ENCODE data around the gene CSHL1.
A peak's percentile ranks its signal among the peaks of the same experiment; 100 is the strongest.

Gene CSHL1

GRCh38 chr17:63911041-63911635 is at the start of gene CSHL1:
Gene CSHL1, minus strand, starts transcription at chr17:63911258. Its CDS starts 62 bp downstream, at chr17:63911196.
- no peak for DNase-seq (ENCODE audit: low read depth)

DNA sequence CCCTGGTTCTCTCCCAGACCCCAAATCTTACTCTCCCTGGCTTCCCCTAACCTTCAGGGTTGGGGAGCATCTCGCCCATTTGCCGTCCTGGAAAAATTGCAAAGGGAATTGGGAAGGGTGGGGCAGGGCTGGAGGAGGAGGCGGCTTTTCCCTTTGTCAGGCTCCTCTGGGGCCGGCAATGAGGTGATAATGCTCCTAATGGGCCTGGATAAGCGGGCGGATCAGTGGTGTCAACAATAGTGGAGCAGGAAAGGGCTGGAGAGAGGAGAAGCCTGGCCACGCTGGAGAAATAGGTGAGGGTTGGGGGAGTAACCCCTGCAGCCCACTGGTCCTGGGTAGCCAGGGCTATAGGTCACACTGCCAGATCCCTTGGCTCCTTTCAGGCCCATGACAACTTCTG is 49.4 kb upstream of the CSHL1 start:
- no peak for DNase-seq (ENCODE audit: low read depth)

GRCh38 chr17:63960006-63960405 is 48.9 kb upstream of the CSHL1 start:
- no peak for DNase-seq (ENCODE audit: low read depth)

DNA sequence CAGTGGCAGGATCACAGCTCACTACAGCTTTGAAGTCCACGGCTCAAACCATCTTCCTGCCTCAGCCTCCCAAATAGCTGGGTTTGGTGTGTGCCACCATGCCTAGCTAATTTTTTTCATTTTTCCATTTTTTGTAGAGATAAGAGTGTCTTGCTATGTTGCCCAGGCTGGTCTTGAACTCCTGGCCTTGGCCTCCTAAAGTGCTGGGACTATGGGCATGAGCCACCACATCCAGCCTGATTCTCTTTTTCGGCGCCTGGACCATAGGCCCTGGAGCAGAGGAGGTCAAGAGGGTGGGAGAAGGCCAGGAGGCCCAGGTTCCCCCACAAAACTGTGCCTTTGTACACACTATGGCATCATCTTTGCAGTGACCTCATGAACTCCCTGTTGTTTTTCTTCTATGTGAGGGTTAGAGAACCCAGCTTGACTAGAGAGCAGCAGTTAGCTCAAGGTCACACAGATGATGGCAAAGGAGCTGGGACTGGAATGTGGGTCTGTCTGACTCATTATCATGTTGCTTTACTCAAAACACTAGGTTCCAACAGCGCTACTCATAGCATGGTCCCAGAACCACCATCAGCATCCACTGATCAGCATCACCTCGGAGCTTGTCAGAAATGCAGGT is 45.4 kb upstream of the CSHL1 start:
- no peak for DNase-seq (ENCODE audit: low read depth)

- no peak for DNase-seq (ENCODE audit: low read depth)
Measured at GRCh38 chr17:63955791-63956190, 44.7 kb upstream of the CSHL1 start.

DNA sequence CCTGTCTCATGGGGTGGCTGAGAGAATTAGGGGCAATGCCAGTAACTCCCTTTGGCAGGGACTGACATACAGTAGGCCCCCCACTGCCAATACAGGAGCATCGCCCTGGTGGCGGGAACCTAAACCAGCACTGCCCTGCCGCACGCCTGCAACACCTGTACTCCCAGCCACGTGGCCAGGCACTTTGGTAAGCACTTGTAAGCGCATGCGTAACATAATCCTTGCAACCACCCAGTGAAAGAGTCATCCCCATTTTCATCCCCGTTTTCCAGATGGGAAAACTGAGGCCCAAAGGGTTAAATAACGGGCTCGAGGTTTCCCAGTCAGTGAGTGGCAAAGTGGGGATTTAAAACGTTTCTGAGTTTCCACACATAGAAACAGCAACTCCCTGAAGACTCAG is 44.2 kb upstream of the CSHL1 start:
- DNase-seq (ENCODE audit: low read depth): no peak

DNA sequence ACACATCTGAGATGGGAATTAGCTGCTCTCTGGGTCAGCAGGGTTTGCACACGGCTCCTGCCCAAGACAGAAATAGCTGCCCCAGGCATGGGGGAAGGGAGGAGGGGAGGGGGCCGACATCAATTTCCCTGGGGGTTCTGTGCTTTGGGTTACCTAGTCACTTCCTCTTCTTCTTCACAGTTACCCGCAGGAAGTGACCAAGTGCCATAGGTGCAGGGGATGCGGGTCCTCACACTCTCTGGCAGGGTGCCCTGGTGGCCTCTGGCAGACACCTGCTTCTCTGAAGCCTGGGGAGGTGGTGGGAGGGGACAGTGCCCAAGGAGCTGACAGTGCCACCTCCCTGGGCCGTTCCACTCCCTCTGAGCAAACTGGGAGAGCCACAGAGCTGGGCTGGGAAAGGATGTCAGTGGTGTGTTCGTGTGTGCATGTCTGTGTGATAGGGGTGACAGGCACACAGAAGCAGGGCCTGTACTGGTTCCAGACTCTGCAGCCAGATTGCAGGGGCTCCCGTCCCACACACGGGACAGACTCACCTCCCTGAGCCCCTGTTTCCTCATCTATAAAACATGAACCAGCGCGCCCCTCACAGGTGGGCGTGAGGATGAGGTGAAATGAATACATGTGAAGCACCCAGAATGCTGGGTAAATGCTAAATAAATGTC is 43.5 kb upstream of the CSHL1 start:
- DNase-seq (ENCODE audit: low read depth): no peak

GRCh38 chr17:63950940-63951907 is 40.2 kb upstream of the CSHL1 start:
- no peak for DNase-seq (ENCODE audit: low read depth)

DNA sequence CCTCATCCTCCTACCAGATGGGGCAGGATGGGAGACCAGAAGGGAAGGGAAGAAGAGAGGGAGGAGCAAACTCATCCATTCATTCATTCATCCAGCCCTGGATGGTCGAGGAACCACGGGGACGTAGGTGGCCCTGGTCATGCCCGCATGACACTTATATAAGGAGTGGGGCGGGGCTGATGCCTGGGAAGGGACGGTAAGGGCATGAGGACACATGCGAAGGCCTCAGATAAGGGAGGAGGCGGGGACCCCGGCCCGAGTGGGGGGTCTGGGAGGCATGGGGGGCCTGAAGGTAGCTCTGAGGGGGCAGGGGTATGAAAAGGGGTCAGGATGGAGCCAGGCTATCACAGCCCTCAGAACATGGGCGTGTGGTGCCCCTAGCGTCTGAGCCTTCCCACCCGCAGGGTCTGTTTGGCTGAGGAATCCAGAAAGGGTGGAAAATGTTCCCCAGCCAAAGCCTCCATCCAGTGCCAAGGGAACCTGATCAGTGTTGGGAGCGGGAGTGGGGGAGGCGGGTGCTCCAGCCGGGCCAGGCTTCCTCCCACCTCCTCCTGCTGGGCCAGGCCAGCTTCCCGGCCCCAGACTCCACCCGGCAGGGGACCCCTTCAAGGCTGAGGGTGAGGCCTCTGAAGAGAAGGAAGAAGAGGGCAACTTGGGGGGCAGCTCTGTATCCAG is 38.7 kb upstream of the CSHL1 start:
- DNase-seq (ENCODE audit: low read depth): no peak

DNA sequence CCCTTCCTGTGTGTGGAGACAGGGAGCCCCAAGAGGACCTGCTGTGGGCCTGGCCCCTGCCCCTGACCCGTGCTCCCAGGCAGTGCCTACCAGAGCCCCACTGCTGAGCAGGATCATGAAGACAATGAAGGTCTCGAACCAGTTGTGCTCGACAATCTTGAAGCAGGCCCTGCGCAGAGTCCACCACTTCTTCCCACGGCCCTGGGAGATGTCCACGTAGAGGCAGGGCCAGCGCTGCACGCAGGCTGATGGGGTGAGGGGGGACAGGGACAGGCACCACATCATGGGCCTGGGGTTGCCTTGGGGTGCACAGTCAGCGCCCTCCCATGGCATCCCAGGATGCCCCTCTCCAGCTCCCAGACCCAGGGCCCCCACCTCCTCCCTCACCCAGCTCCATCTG is 37.5 kb upstream of the CSHL1 start:
- DNase-seq (ENCODE audit: low read depth): no peak

DNA sequence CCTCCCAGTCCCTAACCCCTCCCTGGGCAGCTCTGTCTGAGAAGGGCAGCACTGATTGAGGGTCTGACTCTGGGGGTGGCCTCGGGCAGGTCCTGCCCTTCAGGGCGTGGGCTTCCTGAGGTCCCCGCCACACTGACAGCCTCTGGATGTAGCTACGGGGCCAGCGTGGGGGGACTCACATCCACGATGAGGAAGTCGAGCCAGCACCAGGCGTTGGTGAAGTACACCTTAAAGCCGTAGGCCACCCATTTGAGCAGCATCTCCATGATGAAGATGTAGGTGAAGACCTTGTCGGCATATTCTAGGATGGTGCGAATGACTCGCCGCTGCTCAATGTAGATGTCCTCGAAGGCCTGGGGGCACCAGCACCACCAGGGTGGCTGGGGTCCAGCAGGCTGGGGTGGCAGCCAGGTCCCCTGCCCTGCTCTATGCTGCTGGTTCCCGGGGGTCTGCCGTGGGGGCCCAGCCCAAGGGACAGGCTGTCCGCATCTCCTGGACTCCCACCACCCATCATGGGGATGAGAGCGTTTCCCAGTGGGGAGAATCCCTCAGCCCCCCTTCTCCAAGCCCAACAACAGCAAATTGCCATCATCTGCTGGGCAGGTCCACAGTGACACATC is 36.8 kb upstream of the CSHL1 start:
- no peak for DNase-seq (ENCODE audit: low read depth)

DNA sequence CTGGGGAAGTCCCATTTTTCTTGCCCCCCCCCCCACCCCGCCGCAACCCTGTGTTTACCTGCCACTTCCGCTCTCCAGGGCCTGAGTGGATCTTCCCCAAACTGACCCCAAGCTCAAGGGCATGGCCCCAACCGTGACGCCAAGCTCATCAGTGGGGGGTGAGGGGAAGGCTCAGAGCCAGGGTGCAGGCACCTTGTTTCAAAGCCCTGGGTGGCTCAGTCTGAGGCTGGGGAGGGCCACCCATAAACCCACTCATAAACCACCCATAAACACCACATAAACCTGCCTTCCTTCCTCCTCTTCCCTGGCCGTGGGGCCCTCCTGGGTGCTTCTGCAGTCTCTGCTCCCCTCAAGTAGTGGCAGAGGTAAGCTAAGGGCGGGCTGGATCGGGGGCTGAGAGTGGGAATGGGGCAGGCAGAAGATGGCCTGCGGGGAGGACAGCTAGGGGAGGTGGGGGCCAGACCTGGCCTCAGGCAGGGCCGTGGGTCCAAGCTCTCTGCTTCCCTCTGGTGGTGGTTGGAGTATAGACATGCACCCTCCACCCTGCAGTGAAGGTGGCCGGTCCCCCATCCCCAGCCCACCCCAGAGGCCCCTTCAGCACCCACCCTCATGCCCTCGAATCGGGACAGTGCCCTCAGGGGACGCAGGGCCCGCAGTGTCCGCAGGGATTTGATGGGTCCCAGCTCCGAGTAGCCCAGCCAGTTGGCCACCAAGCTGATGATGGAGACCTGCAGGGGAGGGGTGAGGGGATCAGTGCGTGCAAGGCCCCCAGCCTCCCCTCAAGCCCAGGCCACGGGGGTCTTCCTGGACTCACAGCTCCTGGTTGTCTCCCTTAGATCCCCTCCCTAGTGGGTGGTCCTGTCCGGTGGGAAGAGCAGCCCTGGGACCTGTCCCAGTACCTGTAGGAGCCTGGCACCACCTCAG is 35.6 kb upstream of the CSHL1 start:
- peak; percentile 26 for DNase-seq (ENCODE audit: low read depth)

- DNase-seq (ENCODE audit: low read depth): no peak
Measured at GRCh38 chr17:63945784-63946439, 34.9 kb upstream of the CSHL1 start.

DNA sequence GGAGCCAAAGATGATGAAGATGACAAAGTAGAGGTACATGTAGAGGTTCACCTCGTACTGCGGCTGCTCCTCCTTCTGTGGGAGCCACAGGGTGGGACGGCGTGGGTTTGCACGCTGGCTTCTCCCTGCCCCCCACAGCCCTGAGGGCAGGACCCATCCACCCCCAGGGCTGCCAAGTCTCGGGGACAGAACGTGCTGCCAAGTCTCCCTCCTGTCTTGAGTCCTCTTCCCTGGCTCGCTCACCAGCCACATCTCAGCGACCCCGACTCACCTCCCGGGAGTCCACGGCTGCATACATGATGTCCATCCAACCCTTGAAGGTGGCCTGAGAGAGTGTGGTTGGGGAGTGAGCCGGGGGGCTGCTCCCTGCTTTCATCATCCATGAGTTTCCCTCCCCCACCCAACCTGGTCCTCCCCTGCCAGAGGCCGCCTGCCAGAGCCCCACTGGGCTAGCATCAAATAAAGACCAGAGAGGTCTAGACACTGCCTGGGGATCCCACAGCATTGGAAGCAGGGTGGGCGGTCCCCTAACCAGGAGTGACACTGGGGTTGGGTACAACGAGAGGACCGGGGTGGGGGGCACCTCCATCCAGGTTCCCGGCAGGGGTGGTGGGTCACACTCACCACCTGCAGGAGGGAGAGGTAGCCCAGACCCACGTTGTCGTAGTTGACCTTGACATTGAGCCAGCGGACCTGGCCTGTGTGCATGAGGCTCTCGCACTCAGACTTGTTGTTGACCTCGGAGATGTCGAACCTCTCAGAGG is 33.9 kb upstream of the CSHL1 start:
- no peak for DNase-seq (ENCODE audit: low read depth)

DNA sequence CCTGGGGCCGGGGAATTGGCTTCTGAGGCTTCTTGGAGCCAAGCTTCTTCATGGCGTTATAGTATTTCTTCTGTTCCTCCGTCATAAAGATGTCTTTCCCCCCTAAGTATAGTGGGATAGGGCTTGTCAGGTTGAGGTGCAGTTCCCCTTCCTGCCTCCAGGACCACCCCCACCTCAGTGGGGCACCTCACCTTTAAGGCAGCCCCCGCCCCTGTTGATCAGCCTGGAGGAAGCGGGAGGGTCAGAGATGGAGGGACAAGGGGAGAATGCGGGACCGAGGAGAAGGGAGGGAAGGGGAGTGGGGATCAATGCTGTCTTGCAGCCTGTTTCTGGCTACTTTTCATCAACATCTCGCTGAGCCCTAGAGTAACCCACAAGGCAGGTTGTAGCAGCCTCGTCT is 32.7 kb upstream of the CSHL1 start:
- DNase-seq (ENCODE audit: low read depth): no peak

- DNase-seq (ENCODE audit: low read depth): no peak
Measured at GRCh38 chr17:63942309-63942985, 31.4 kb upstream of the CSHL1 start.

DNA sequence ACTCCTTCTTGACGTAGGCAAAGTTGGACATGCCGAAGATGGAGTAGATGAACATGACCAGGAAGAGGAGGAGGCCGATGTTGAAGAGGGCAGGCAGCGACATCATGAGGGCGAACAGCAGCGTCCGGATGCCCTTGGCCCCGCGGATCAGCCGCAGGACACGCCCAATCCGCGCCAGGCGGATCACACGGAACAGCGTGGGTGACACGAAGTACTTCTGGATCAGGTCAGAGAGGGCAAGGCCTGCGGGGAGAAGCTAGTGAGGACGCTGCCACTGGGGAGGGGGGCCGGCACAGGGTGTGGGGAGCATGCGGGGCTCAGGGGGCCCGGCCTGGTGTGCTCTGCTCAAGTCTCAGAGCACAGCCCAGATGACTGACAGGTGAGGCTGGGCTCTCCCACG is 30.7 kb upstream of the CSHL1 start:
- DNase-seq (ENCODE audit: low read depth): no peak

GRCh38 chr17:63941162-63941561 is 30.1 kb upstream of the CSHL1 start:
- no peak for DNase-seq (ENCODE audit: low read depth)
